B cell (primary cell): Measurements from ENCODE around the gene PFKP. TPM values are rescaled to one million over a fixed set of nuclear protein-coding genes. Genes with fewer than 3 reads are reported as not detected.

Experiments
- ATAC-seq: fragments of 200-7000 bp; cut with Tn5 transposase; one replicate; pipeline ENCODE4 v1.10.0; 2021; ENCODE audit warnings: low read depth, mild to moderate bottlenecking, moderate number of reproducible peaks, moderate library complexity
- CTCF ChIA-PET: fragments of 350-600 bp; sonication (Branson Sonifier 250); formaldehyde crosslinking; loops from one replicate; lab custom pipeline; 2021; ENCODE audit warnings: antibody characterized with exemption, inconsistent platforms; lab: Charles Lee
- POLR2A ChIA-PET: fragments of 350-600 bp; sonication (Branson Sonifier 250); formaldehyde crosslinking; loops from one replicate; lab custom pipeline; 2021; ENCODE audit warnings: antibody characterized with exemption; lab: Charles Lee
- DNase-seq: peaks from one replicate; pipeline ENCODE4 v3.0.0; 2013
- H2AFZ ChIP-seq: 2 replicates; pipeline ENCODE4 v1.6.1; 2012; ENCODE audit warnings: mild to moderate bottlenecking, low read depth, low read length; ENCODE audit not compliant: insufficient read depth, poor library complexity, severe bottlenecking
- H3K27ac ChIP-seq, 2 donors: 1 replicate in 1 of 2; 2 replicates in 1 of 2; pipeline ENCODE4 v1.5.1; 2012 to 2013; ENCODE audit warnings: low read length in 2 of 2, mild to moderate bottlenecking in 2 of 2, moderate library complexity in 1 of 2
- H3K27me3 ChIP-seq, 4 experiments: fragments of 200-600 bp in 1 of 4; sonication (generic) in 1 of 4; replicated peaks in 1 of 4; 1 replicate in 2 of 4; 2 replicates in 2 of 4; pipeline versions ENCODE4 v1.6.1 to v1.7.0; 2013 to 2016; ENCODE audit warnings: low read length in 3 of 4, mild to moderate bottlenecking in 2 of 4, mixed read lengths in 1 of 4, moderate library complexity in 1 of 4; ENCODE audit not compliant: insufficient read depth in 4 of 4, control insufficient read depth in 3 of 4; ENCODE audit errors: control extremely low read depth in 1 of 4
- H3K36me3 ChIP-seq, 2 experiments: replicated peaks in 1 of 2; 1 replicate in 1 of 2; 2 replicates in 1 of 2; pipeline versions ENCODE4 v1.6.1 to v1.7.1; 2013; ENCODE audit warnings: low read length in 1 of 2; ENCODE audit not compliant: insufficient read depth in 2 of 2, control insufficient read depth in 1 of 2; ENCODE audit errors: control extremely low read depth in 1 of 2, extremely low read depth in 1 of 2
- H3K4me1 ChIP-seq, 2 donors: fragments of 200-600 bp in 1 of 2; sonication (generic) in 1 of 2; 1 replicate in 1 of 2; 2 replicates in 1 of 2; pipeline versions ENCODE4 v1.5.1 to v1.6.1; 2013 to 2017; ENCODE audit warnings: low read length in 2 of 2; ENCODE audit not compliant: control insufficient read depth in 2 of 2, insufficient read depth in 2 of 2
- H3K4me2 ChIP-seq: replicated peaks from 2 replicates; pipeline ENCODE3; 2012; ENCODE audit warnings: mild to moderate bottlenecking, low read depth, low read length; ENCODE audit not compliant: poor library complexity, severe bottlenecking
- H3K4me3 ChIP-seq, 5 experiments: fragments of 200-600 bp in 1 of 5; sonication (generic) in 1 of 5; 1 replicate in 3 of 5; 2 replicates in 2 of 5; pipeline versions ENCODE4 v1.5.1 to v1.7.0; 2011 to 2016; ENCODE audit warnings: low read length in 4 of 5, mild to moderate bottlenecking in 4 of 5, low read depth in 2 of 5, control low read depth in 1 of 5, moderate library complexity in 1 of 5; ENCODE audit not compliant: insufficient read depth in 1 of 5; ENCODE audit errors: control extremely low read depth in 1 of 5, extremely low read depth in 1 of 5
- H3K79me2 ChIP-seq: fragments of 200-600 bp; sonication (generic); one replicate; pipeline ENCODE4 v1.6.0; 2016; ENCODE audit warnings: low read length; ENCODE audit not compliant: control insufficient read depth, insufficient read depth
- H3K9ac ChIP-seq: fragments of 200-600 bp; sonication (generic); 2 replicates; pipeline ENCODE4 v1.6.1; 2017; ENCODE audit warnings: mild to moderate bottlenecking, low read length, moderate library complexity
- H3K9me3 ChIP-seq, 3 donors: one replicate each; pipeline versions ENCODE4 v1.6.1 to v1.7.1; 2013; ENCODE audit warnings: low read length in 2 of 3; ENCODE audit not compliant: control insufficient read depth in 2 of 3, insufficient read depth in 1 of 3; ENCODE audit errors: control extremely low read depth in 1 of 3
- H4K20me1 ChIP-seq: 2 replicates; pipeline ENCODE4 v1.6.0; 2012; ENCODE audit warnings: mild to moderate bottlenecking, low read length; ENCODE audit not compliant: insufficient read depth, control insufficient read depth, poor library complexity, severe bottlenecking
- H3K27ac Mint-ChIP-seq: one replicate; pipeline ENCODE4 v1.8.0; 2021; ENCODE audit warnings: mixed read lengths
- H3K27me3 Mint-ChIP-seq: one replicate; pipeline ENCODE4 v1.8.0; 2021; ENCODE audit warnings: mixed read lengths
- H3K4me1 Mint-ChIP-seq: one replicate; pipeline ENCODE4 v1.8.0; 2021; ENCODE audit warnings: mixed read lengths
- H3K4me3 Mint-ChIP-seq: one replicate; pipeline ENCODE4 v1.8.0; 2021; ENCODE audit warnings: mixed read lengths
- H3K9me3 Mint-ChIP-seq: one replicate; pipeline ENCODE4 v1.8.0; 2022; ENCODE audit warnings: mixed read lengths; ENCODE audit not compliant: insufficient read depth
- CTCF ChIP-seq: fragments of 200-600 bp; IDR thresholded peaks from one replicate; pipeline ENCODE4 v1.8.0; 2022; ENCODE audit warnings: antibody characterized with exemption, mild to moderate bottlenecking
- EZH2 ChIP-seq: IDR thresholded peaks from 2 replicates; pipeline ENCODE4 v1.6.1; 2012; ENCODE audit warnings: borderline replicate concordance, low read depth, mild to moderate bottlenecking, moderate library complexity, low read length; ENCODE audit not compliant: insufficient read depth, poor library complexity, severe bottlenecking
- WGBS: methylation state at CpG from one replicate; pipeline ENCODE4 v1.1.5; 2013; ENCODE audit warnings: missing lambda C conversion rate; ENCODE audit not compliant: insufficient coverage; 5-methylcytosine and 5-hydroxymethylcytosine counted together
- intact Hi-C: fragments of 100-400 bp; cut with micrococcal nuclease; formaldehyde crosslinking; loops from one replicate; pipeline ENCODE4 v1.10.0; 2022
- polyA plus RNA-seq: library from polyadenylated mRNA; depleted of rRNA; stranded (reverse); fragments of >200 nt; gene quantifications from 2 replicates; pipeline ENCODE4 v1.2.3, GENCODE V29; 2012
- total RNA-seq, 2 donors: library from RNA; stranded (reverse); fragments of 120-200 nt in 1 of 2; gene quantifications; 1 replicate in 1 of 2; 2 replicates in 1 of 2; pipeline versions ENCODE4 v1.2.3 to v1.2.4, GENCODE V29; 2013 to 2022

Gene PFKP
- total and polyA plus RNA-seq, 2 donors (not counting 1 experiment from before 2014, with no cell fraction given) = 41.4 to 54.3 TPM

GRCh38 chr10:3034616-3035015, 32.7 kb upstream of the PFKP start:
- no peaks in the 10 kb centered on the region for H3K79me2 ChIP-seq
- H3K27me3 ChIP-seq = no peaks in the 10 kb centered on the region
- TF ChIP-seq CTCF (no peak), EZH2 (no peak)
- CTCF ChIA-PET = interaction anchor here (1.6 kb wide), 1 partner anchor 9 kb away, joined by 7 read pairs; no protein-coding TSS in a partner anchor
- H3K9me3 Mint-ChIP-seq = peaks cover 7% of the 10 kb centered on the region
- peak overlapping the region; percentile 35 for H3K4me3 Mint-ChIP-seq
- no peaks in the 10 kb centered on the region for H3K36me3 ChIP-seq
- H3K9me3 ChIP-seq = peaks cover 3 to 8% (median 7%) of the 10 kb centered on the region in 3 donors
- peak overlapping the region; percentile 86 to 92 for H3K27ac ChIP-seq
- no peaks in the 10 kb centered on the region for H4K20me1 ChIP-seq
- H3K9ac ChIP-seq = peak overlapping the region; percentile 53
- no peak for ATAC-seq
- WGBS = 33% methylated on average over 1 of the region's 4 CpGs
- H3K4me1 Mint-ChIP-seq = peaks cover 39% of the 10 kb centered on the region
- peak overlapping the region; percentile 48 for H3K4me2 ChIP-seq
- peaks cover 37 to 42% of the 10 kb centered on the region in 2 donors for H3K4me1 ChIP-seq
- H3K27me3 Mint-ChIP-seq = peaks cover 4% of the 10 kb centered on the region
- intact Hi-C loops = loop anchor here (10.0 kb wide), 1 partner anchor 50 kb away; no protein-coding TSS in a partner anchor
- POLR2A ChIA-PET = no interaction called here
- H3K27ac Mint-ChIP-seq = peak overlapping the region; percentile 68
- H2AFZ ChIP-seq = no peak overlapping the region
- peak; percentile 21 for DNase-seq
- H3K4me3 ChIP-seq = peak overlapping the region in 1 of 5 experiments; percentile 2
